Stimulated activated CD8-positive, alpha-beta memory T cell treated with anti-CD3 and anti-CD28 coated beads, Interleukin-15, amount 100 ng/mL, for 24 hours (primary cell): ENCODE data around the gene SARDH.
"Not testable (repeated sequence)": the region's sequence is repeated elsewhere in the genome, so short reads cannot be mapped to it uniquely, and the experiment has no call there.

Source experiments
- DNase-seq: peaks from one replicate; pipeline ENCODE4 v3.0.0-alpha.2; 2020; ENCODE audit warnings: low read depth

SARDH gene

GRCh38 chr9:133777068-133777791 lies 39.1 kb upstream of the SARDH start:
- DNase-seq, result no peak

GRCh38 chr9:133775951-133776905 lies 38.1 kb upstream of the SARDH start:
- no peak for DNase-seq

- DNase-seq, result no peak
Measured at GRCh38 chr9:133775291-133775690, 37.1 kb upstream of the SARDH start.

GRCh38 chr9:133774799-133775198 lies 36.6 kb upstream of the SARDH start:
- DNase-seq, result no peak

- DNase-seq, result no peak
Measured at GRCh38 chr9:133773889-133774655, 35.9 kb upstream of the SARDH start.

- no peak for DNase-seq
Measured at GRCh38 chr9:133772581-133772980, 34.4 kb upstream of the SARDH start.

- no peak for DNase-seq
Measured at GRCh38 chr9:133771486-133772482, 33.6 kb upstream of the SARDH start.

GRCh38 chr9:133770076-133770777 lies 32.1 kb upstream of the SARDH start:
- no peak for DNase-seq

GRCh38 chr9:133769511-133770075 lies 31.4 kb upstream of the SARDH start:
- DNase-seq, result no peak

GRCh38 chr9:133768859-133769510 lies 30.8 kb upstream of the SARDH start:
- DNase-seq, result no peak

GRCh38 chr9:133768371-133768858 lies 30.3 kb upstream of the SARDH start:
- DNase-seq, result no peak

GRCh38 chr9:133767625-133768024 lies 29.5 kb upstream of the SARDH start:
- no peak for DNase-seq

GRCh38 chr9:133767008-133767407 lies 28.9 kb upstream of the SARDH start:
- no peak for DNase-seq

GRCh38 chr9:133766234-133766633 lies 28.1 kb upstream of the SARDH start:
- DNase-seq, result not testable (repeated sequence)

- no peak for DNase-seq
Measured at GRCh38 chr9:133763272-133764183, 25.4 kb upstream of the SARDH start.

- DNase-seq, result no peak
Measured at GRCh38 chr9:133762488-133763271, 24.5 kb upstream of the SARDH start.

GRCh38 chr9:133761641-133762248 lies 23.6 kb upstream of the SARDH start:
- DNase-seq, result no peak
